CD4-positive, alpha-beta T cell (primary cell): Measurements from ENCODE around the gene RNF126. TPM values are rescaled to one million over a fixed set of nuclear protein-coding genes. Genes with fewer than 3 reads are reported as not detected.
A peak's percentile ranks its signal among the peaks of the same experiment; 100 is the strongest.

Experiments
- ATAC-seq: fragments of 200-7000 bp; cut with Tn5 transposase; one replicate; pipeline ENCODE4 v1.10.0; 2022; ENCODE audit warnings: mild to moderate bottlenecking; ENCODE audit not compliant: poor library complexity
- CTCF ChIA-PET: fragments of 350-600 bp; sonication (Branson Sonifier 250); formaldehyde crosslinking; loops from one replicate; lab custom pipeline; 2021; ENCODE audit warnings: antibody characterized with exemption, inconsistent platforms; lab: Charles Lee
- POLR2A ChIA-PET: fragments of 350-600 bp; sonication (Branson Sonifier 250); formaldehyde crosslinking; loops from one replicate; lab custom pipeline; 2021; ENCODE audit warnings: antibody characterized with exemption, inconsistent platforms; lab: Charles Lee
- DNase-seq, 14 experiments: peaks; one replicate each; pipeline ENCODE4 v3.0.0-alpha.2; 2013 to 2020; ENCODE audit warnings: mixed read lengths in 2 of 14
- H3K27ac ChIP-seq, 2 donors: one replicate each; pipeline versions ENCODE4 v1.5.1 to v1.7.0; 2013; ENCODE audit warnings: low read length in 2 of 2, low read depth in 1 of 2, mild to moderate bottlenecking in 1 of 2
- H3K27me3 ChIP-seq, 2 experiments: 1 replicate in 1 of 2; 2 replicates in 1 of 2; pipeline versions ENCODE4 v1.6.1 to v1.7.0; 2013; ENCODE audit warnings: low read length in 2 of 2, control low read depth in 1 of 2, mild to moderate bottlenecking in 1 of 2, moderate library complexity in 1 of 2; ENCODE audit not compliant: insufficient read depth in 2 of 2, control insufficient read depth in 1 of 2
- H3K36me3 ChIP-seq: one replicate; pipeline ENCODE4 v1.6.1; 2013; ENCODE audit warnings: low read length, control low read depth; ENCODE audit not compliant: insufficient read depth
- H3K4me1 ChIP-seq: one replicate; pipeline ENCODE4 v1.6.1; 2013; ENCODE audit warnings: low read length, control low read depth; ENCODE audit not compliant: insufficient read depth
- H3K4me3 ChIP-seq: one replicate; pipeline ENCODE4 v1.5.1; 2013; ENCODE audit warnings: mild to moderate bottlenecking, low read length, moderate library complexity
- H3K9me3 ChIP-seq, 2 experiments: 1 replicate in 1 of 2; 2 replicates in 1 of 2; pipeline versions ENCODE4 v1.6.1 to v1.7.0; 2013; ENCODE audit warnings: low read length in 2 of 2, mild to moderate bottlenecking in 2 of 2, control low read depth in 1 of 2, moderate library complexity in 1 of 2; ENCODE audit not compliant: control insufficient read depth in 1 of 2, insufficient read depth in 1 of 2
- H3K27ac Mint-ChIP-seq: one replicate; pipeline ENCODE4 v1.8.0; 2020; ENCODE audit warnings: mixed read lengths
- H3K27me3 Mint-ChIP-seq: one replicate; pipeline ENCODE4 v1.8.0; 2021; ENCODE audit warnings: mixed read lengths
- H3K36me3 Mint-ChIP-seq: one replicate; pipeline ENCODE4 v1.8.0; 2021; ENCODE audit warnings: low read depth, mixed read lengths
- H3K4me1 Mint-ChIP-seq: one replicate; pipeline ENCODE4 v1.8.0; 2021; ENCODE audit warnings: low read depth, mixed read lengths
- H3K4me3 Mint-ChIP-seq: one replicate; pipeline ENCODE4 v1.8.0; 2020; ENCODE audit warnings: mild to moderate bottlenecking, mixed read lengths
- H3K9me3 Mint-ChIP-seq: one replicate; pipeline ENCODE4 v1.8.0; 2020; ENCODE audit warnings: mixed read lengths
- intact Hi-C, 2 experiments: fragments of 100-400 bp; cut with DNase I in 1 of 2; cut with micrococcal nuclease in 1 of 2; formaldehyde crosslinking; loops; one replicate each; pipeline versions ENCODE4 v1.15.1 to v1.9.0; 2023 to 2025; cut with DNase I, micrococcal nuclease
- total RNA-seq, 174 experiments: library from RNA in 2 of 174; stranded (reverse) in 2 of 174; gene quantifications; one replicate each; pipeline ENCODE4 v1.2.3 and lab custom pipeline; 2021 to 2026
- TF ChIP-seq, protein P1 (sequence below): fragments of 200-600 bp; IDR thresholded peaks from one replicate; pipeline ENCODE4 v1.8.0; 2022; ENCODE audit warnings: antibody characterized with exemption, mild to moderate bottlenecking

The RNF126 gene
- total RNA-seq, 2 experiments from 2014 or later = 112 to 119 TPM

DNA sequence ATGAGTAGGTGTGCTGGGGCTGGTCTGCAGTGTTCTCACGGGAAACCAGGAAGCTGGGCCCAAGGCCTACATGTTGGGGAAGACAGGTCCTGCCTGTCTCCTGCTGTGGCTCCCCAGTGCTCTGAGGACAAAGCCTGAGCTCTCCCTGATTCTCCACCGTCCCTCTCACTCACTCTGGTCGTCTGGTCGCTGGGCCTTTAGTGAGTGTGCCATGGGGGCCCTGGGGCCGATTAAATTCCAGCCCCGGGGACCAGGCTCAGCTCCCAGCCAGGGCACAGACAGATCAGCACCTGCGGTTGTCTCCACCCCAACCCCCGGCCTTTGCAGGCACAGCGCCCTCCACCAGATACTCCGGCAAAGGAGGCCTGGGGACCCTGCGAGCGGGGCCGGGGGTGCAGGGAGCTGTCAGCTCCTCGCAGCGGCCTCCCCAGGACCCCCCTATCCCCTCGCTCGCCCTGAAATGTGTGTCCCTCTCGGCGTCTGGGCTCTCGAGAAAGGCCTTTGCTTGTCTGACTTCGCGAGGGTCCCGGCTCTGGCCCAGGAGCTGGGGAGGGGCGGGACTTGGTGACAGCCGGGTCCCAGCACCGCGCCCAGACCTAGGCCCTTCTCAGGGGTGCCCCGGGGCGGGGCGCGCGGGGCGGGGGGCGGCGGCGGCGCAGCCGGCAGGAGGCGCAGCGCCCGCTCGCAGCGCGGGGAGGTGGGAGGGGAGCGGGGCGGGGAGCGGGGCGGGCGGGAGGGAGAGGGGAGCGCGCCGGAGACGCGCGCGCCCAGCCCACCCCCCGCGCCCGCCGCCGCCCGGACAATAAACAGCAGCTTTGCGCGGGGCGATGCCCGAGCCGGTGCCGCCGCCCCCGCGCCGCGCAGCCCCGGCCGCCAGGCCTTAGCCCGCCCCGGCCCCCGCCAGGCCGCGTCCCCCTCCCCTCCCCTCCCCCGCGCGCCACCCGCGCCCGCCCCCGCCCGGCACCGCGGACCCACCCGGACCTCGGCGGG, 45.4 kb upstream of the RNF126 start, which contains the start of gene PALM:
TSS of gene PALM (plus strand) at position 782 of the 990 bp plus-strand sequence. CDS start 212 bp downstream, outside the sequence.
- Histone ChIP-seq H3K4me3 (no peak within 1 kb of the TSS), H3K9me3 (peaks cover 0 to 17% of the 10 kb centered on the region in 2 experiments), H3K27ac (no peak within 1 kb of the TSS), H3K27me3 (peaks cover 25 to 39% of the 10 kb centered on the region in 2 experiments), H3K4me1 (peaks cover 16% of the 10 kb centered on the region), H3K36me3 (no peaks in the 10 kb centered on the region)
- peaks cover 3% of the 10 kb centered on the region for H3K4me1 Mint-ChIP-seq
- ChIA-PET POLR2A (no interaction called here), CTCF (interaction anchor here (1.5 kb wide), 1 partner anchor 124 kb away, joined by 4 read pairs; no protein-coding TSS in a partner anchor)
- no peak within 1 kb of the TSS for H3K27ac Mint-ChIP-seq
- peaks cover 38% of the 10 kb centered on the region for H3K27me3 Mint-ChIP-seq
- H3K4me3 Mint-ChIP-seq = no peak within 1 kb of the TSS
- no peak for ATAC-seq
- no peaks in the 10 kb centered on the region for H3K36me3 Mint-ChIP-seq
- TF ChIP-seq, protein P1, sequence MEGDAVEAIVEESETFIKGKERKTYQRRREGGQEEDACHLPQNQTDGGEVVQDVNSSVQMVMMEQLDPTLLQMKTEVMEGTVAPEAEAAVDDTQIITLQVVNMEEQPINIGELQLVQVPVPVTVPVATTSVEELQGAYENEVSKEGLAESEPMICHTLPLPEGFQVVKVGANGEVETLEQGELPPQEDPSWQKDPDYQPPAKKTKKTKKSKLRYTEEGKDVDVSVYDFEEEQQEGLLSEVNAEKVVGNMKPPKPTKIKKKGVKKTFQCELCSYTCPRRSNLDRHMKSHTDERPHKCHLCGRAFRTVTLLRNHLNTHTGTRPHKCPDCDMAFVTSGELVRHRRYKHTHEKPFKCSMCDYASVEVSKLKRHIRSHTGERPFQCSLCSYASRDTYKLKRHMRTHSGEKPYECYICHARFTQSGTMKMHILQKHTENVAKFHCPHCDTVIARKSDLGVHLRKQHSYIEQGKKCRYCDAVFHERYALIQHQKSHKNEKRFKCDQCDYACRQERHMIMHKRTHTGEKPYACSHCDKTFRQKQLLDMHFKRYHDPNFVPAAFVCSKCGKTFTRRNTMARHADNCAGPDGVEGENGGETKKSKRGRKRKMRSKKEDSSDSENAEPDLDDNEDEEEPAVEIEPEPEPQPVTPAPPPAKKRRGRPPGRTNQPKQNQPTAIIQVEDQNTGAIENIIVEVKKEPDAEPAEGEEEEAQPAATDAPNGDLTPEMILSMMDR = no peak
- intact Hi-C loops = no loop called here
- no peaks in the 10 kb centered on the region for H3K9me3 Mint-ChIP-seq
- peak in 3 of 14 experiments; percentile 4 to 43 (median 17) for DNase-seq

DNA sequence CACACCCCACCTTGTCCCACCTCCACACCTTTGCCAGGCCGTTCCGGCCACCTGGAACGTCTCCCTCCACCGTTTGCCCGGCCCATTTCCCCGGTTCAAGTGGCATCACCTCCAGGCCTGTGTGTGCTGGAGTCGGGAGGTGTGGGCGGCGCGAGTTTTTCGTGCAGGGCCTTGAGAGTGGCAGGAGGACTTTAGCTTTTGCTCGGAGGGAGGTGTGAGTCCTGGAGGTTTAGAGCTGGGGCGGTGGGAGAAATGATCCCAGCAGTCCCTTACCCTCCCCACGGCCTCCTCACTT, 41.4 kb upstream of the RNF126 start:
- no peak for DNase-seq
- Histone ChIP-seq H3K36me3 (no peaks in the 10 kb centered on the region), H3K4me3 (no peak overlapping the region), H3K27me3 (peaks cover 15 to 28% of the 10 kb centered on the region in 2 experiments), H3K9me3 (peaks cover 0 to 15% of the 10 kb centered on the region in 2 experiments), H3K4me1 (peaks cover 16% of the 10 kb centered on the region), H3K27ac (no peak overlapping the region)
- intact Hi-C loops = no loop called here
- Mint-ChIP-seq H3K36me3 (no peaks in the 10 kb centered on the region), H3K27me3 (peaks cover 32% of the 10 kb centered on the region), H3K9me3 (no peaks in the 10 kb centered on the region), H3K27ac (no peak overlapping the region), H3K4me3 (no peak overlapping the region), H3K4me1 (peaks cover 8% of the 10 kb centered on the region)
- no peak for ATAC-seq
- TF ChIP-seq, protein P1 = no peak
- ChIA-PET CTCF (no interaction called here), POLR2A (interaction anchor here (1.5 to 2.0 kb wide), 3 partner anchors 24 to 93 kb away, joined by 5 read pairs; partner anchors contain the start of genes PTBP1 and RNF126)

DNA sequence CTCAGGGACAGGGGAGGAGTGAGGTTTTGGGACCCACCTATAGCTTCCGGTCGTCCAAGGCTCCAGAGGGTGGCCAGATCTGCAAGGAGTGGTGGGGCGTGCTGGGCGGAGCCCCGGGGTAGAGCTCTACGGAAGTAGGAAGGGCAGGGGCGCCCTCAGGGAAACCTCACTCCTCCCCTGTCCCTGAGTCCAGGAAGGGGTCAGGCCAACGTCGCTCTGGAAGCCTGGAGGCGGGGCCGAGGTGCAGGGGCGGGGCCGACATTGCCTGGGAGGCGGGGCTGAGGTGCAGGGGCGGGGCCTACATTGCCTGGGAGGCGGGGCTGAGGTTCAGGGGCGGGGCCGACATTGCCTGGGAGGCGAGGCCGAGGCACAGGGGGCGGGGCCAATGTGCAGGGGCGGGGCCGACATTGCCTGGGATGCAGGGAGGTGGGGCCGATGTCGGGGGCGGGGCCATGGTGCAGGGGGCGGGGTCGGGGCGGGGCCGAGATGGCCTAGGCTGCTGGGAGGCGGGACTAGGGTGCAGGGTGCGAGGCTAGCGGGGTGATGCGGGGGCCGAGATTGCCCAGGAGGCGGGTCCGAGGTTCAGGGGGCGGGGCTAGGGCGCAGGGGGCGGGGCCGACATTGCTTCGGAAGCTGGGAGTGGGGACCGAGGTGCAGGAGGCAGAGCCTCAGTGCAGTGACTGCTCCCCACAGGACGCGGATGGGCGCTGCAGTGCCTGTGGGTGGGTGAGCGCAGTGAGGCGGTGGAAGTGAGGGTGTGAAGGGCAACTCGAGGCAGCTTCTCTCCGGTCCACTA, 40.8 kb upstream of the RNF126 start:
- peak; percentile 16 to 86 (median 59) for DNase-seq
- intact Hi-C loops = no loop called here
- Mint-ChIP-seq H3K4me1 (peaks cover 8% of the 10 kb centered on the region), H3K9me3 (no peaks in the 10 kb centered on the region), H3K27ac (no peak overlapping the region), H3K36me3 (no peaks in the 10 kb centered on the region), H3K27me3 (peaks cover 32% of the 10 kb centered on the region), H3K4me3 (no peak overlapping the region)
- H3K4me3 ChIP-seq = peak overlapping the region; percentile 22
- H3K36me3 ChIP-seq = no peaks in the 10 kb centered on the region
- CTCF ChIA-PET = interaction anchor here (0.9 kb wide), 1 partner anchor 30 kb away, joined by 3 read pairs; no protein-coding TSS in a partner anchor
- TF ChIP-seq, protein P1 = no peak
- POLR2A ChIA-PET = interaction anchor here (0.8 to 2.0 kb wide), 4 partner anchors 24 to 364 kb away, joined by 3 to 5 read pairs (median 5); partner anchors contain the start of genes ARHGAP45, PTBP1 and RNF126
- peaks cover 0 to 15% of the 10 kb centered on the region in 2 experiments for H3K9me3 ChIP-seq
- no peak overlapping the region for H3K27ac ChIP-seq
- ATAC-seq = peak; percentile 73
- H3K27me3 ChIP-seq = peaks cover 14 to 33% of the 10 kb centered on the region in 2 experiments
- peaks cover 16% of the 10 kb centered on the region for H3K4me1 ChIP-seq
